Measurements from ENCODE around the gene LOXHD1.

Gene LOXHD1

DNA sequence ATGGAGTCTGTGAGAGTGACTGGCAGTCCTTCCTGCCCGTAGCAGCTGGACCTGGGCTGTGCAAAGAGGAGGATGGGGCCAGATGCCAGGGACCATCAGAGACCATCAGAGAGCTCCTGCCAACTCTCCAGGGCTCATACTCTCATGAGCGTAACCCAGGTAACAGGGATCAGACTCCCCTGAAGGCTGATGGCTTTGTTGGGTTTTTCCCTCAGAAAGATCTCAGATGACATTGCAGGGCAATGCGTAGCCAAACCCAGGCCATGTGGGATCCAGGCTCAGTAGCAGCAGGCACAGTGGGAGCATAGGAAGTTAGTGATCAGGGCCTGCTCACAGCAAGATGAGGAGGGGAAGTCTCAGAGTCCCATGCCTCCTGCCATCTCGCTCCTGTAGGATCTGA lies 218.0 kb downstream of the LOXHD1 start:
- DNase-seq = no peak

DNA sequence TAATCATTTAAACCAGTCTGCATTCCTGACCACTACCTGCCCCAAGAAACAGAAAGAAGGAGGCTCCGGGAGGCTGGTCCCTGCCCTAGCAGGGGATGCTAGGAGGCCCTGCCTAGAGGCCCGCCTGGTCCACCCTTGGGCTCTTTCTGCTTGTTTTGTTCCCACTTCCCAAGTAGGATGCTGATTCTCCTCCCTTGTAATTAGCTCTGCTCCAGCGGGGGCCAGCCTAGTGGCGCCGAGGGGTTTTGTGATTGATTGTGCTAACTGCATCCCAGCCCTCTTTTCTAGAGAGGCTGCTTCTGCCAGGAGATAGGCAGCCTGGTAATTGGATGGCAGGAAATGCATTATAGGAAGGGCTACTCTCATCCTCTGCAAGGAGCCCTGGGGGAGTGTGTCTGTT lies 220.0 kb downstream of the LOXHD1 start:
- DNase-seq = no peak

DNA sequence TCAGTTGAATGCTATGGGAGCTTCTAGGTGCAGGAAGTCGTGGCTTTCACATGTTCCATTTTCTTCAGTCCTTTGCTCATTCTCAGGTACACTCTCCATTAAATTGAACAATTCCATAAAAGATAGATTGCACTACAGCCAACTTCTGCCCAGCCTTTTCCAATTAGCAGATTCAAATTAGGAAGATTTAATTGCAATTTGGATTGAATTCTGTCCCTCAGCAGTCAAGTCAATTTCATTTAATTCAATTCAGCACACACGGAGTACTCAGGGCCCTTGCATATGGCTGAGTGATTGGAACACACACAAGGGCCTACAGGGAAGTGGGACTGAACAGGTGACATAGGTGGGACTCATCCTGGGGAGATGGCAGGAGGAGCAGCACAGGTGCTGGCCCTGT lies 220.4 kb downstream of the LOXHD1 start:
- DNase-seq = no peak

DNA sequence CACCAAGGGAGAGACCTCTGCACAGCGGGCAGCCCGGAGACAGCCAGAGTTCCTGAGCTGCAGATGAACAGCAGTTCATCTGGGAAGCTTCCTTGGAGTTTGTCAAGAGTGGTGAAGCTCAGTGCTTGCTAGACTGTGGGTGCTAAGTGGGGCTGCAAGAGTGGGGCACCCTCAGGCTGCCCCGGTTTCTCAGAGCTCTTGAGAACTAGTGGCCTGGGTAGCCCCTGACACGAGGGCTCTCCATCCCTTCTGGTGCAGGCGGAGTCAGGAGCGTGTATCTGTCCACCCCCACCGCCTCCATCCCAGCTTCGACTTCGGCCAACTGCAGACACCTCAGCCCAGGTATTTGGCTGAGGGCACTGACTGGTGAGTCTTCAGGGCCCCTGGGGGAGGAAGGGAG lies 222.0 kb downstream of the LOXHD1 start:
- DNase-seq = no peak

DNA sequence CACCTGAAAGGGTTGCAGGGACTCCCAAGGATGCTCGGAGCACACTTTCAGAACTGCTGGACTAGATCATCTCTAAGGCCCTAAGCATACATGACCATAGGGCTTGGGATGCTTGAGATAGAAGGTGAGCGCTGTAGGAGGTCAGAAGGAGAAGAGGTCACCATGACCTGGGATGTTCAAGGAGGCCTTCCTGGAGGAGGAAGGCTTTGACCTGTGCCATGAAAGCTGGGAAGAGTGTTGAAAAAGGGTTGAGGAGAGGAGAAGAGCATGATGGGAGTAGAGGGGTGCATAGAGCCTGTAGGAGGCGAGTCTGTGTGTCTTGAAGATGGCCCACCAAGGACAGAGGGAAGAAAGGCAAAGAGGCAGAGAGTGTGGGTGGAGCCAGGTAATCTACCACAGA lies 222.4 kb downstream of the LOXHD1 start:
- DNase-seq = no peak

DNA sequence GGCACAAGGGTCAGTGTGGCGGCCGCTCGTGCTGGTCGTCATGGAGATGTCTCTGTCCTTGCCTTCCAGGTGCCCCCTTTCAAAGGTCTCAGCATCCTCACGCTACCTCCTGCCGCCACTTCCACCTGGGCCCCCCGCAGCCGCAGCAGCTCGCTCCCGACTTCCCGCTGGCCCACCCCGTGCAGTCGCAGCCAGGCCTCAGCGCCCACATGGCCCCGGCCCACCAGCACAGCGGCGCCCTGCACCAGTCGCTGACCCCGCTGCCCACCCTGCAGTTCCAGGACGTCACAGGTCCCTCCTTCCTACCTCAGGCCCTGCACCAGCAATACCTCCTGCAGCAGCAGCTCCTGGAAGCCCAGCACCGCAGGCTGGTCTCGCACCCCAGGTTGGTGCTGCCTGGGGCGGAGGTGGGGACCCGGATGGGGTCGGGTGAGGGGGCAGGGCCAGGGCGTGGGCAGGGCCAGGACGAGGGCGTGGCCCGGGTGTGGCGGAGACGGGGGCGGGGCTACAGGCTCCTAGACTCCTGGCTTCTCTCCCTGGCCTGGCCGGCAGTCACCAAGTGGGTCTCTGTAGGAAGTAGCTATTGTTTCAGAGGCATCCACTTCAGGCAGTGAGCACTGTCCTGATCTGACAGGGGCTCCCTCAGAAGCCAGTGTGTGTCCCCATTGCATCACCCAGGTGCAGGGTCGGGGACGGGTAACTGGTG lies 223.7 kb downstream of the LOXHD1 start:
- no peak for DNase-seq

DNA sequence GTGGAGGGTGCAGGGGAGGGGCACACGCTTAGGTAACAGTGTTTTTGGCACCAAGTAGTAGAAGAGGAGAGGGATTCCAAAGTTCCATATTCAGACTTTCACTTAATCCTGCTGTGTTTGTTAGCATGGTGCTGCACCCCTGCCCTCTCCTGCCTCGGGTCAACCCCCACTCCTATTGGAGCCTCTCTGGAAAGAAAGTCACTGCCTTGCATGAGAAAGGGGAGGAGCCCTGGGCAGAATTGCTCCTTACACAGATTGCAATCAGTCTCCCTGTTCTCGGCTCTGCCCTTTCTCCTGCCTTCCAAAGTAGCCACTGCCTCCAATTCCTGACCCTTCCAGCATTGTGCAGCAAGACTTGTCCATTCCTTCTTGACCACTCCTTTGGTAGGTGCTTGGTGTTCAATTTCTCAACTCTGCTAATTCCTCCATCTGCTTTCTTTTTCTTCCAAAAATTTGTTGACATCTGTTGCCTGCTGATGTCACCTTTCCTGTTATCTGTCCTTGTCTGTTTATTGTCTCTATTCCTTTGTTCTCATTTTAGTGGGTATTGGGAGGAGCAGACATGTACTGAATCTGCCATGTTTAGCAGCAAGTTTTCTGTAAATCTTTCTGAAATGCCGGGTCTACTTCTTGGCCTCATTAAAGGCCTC lies 225.4 kb downstream of the LOXHD1 start:
- no peak for DNase-seq

DNA sequence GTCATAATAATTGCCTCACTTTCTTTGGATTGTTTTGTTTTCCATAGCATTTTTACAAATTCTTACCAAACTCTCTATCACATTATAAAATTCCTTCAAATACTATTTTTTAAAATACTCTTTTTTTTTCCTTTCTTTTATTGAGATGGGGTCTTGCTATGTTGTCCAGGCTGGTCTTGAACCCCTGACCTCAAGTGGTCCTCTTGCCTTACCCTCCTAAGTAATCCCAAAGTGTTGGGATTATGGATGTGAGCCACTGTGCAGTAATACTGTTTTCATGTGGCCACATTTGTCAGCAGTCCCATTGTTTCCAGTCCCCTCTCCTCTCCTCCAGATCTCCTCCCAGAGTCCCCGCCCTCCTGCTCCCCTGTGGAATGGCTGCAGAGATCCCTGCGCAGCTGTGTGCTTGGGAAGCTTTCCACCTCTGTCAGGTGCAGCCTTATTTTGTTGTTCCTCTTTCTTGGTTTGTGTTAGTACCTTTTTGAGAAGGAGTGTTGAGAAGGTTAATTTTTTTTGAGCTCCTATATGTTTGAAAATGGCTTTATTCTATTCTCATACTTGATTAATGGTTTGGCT lies 227.3 kb downstream of the LOXHD1 start:
- DNase-seq = no peak

DNA sequence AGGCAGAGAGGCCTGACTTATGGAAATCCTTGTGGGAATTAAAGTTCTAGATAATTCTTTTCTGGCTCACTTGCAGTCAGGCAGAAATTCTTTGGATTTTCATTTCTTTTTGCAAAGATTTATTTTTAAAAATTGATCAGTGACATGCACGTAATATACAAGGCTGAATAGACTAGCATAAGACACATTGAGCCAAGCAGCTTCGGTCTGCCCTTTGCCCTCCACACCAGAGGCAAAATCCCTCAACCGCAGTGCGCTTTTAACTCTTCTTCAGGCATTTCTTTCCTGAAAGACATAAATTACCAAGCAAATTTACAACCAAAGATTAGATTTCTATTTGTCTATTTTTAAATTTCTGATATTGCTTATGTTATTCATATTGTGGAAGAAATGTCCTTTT lies 227.9 kb downstream of the LOXHD1 start:
- DNase-seq = no peak

DNA sequence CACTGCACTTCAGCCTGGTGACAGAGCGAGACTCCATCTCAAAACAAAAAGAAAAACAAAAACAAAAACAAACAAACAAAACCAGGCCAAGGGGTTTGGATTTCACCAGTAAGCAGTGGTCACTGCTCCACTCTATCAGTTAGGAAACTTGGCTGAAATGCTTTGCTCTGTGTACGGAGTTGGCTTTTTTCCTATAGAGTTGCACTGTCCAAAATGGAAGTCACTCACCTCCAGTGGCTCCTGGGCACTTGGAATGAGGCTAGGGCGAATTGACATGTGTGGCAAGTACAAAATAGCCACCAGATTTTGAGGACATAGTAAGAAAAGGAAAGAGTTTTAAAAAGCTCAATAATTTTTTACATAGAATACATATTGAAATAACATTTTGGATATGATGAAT lies 228.7 kb downstream of the LOXHD1 start:
- DNase-seq = no peak

DNA sequence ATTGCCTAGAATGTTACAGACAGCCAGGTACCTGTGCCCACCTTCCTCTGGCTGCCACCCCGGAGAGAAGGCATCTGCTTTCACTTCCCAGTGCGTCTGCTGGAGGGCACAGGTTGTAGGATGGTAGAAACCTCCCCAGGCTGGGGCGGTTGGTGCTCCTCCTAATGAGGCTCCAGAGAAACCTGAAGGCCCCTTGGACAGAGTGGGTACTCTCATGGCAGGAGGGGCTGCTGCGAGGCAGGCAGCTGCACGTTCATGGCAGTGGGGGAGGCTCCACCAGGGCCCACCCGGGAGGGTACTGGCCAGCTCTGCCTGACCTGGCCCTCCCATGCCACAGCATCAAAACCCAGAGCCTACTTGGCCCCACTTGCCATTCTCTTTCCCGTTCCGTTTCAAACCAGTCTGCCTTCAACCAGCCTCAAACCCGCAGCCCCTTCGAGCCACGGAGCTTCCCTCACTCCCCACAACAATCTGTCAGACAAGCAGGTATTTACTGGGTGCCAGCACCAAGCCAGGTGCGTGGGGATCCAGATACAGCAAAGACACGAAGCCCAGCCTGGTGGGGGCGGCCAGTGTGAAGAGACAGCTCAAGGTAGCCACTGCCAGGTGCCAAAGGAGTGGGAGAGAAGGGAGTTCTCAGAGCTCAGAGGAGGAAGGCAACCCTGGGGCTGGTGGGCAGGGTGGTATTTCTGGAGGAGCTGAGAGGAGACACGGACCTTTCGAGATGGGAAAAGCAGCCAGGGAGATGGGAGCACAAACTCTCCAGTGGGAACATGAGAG lies 229.6 kb downstream of the LOXHD1 start:
- no peak for DNase-seq
